NAMALWA (cell line): ENCODE measurements around the gene COL9A2.

ENCODE experiments used
- DNase-seq: peaks from one replicate; pipeline ENCODE4 v3.0.0-alpha.2; 2015; ENCODE audit warnings: low spot score

Gene COL9A2

GRCh38 chr1:40318476-40318875, 1.4 kb upstream of the COL9A2 start:
- no peak for DNase-seq

- no peak for DNase-seq
Observed at GRCh38 chr1:40317394-40318074, 448 bp upstream of the COL9A2 start.

- DNase-seq = peak; percentile 37
Observed at GRCh38 chr1:40315795-40316594, 1.1 kb downstream of the COL9A2 start.

- DNase-seq = peak; percentile 93
Observed at GRCh38 chr1:40315239-40315794, 1.8 kb downstream of the COL9A2 start.

- DNase-seq = no peak
Observed at GRCh38 chr1:40314721-40315238, 2.3 kb downstream of the COL9A2 start.

GRCh38 chr1:40313958-40314720, 2.9 kb downstream of the COL9A2 start:
- no peak for DNase-seq

- DNase-seq = peak; percentile 68
Observed at GRCh38 chr1:40313329-40313957, 3.6 kb downstream of the COL9A2 start.

- DNase-seq = no peak
Observed at GRCh38 chr1:40312238-40313205, 4.6 kb downstream of the COL9A2 start.

GRCh38 chr1:40311692-40312091, 5.4 kb downstream of the COL9A2 start:
- no peak for DNase-seq

- DNase-seq = no peak
Observed at GRCh38 chr1:40310983-40311642, 6.0 kb downstream of the COL9A2 start.

- DNase-seq = no peak
Observed at GRCh38 chr1:40310129-40310461, 7.0 kb downstream of the COL9A2 start.

- no peak for DNase-seq
Observed at GRCh38 chr1:40309374-40310128, 7.5 kb downstream of the COL9A2 start.

GRCh38 chr1:40308036-40308727, 8.9 kb downstream of the COL9A2 start:
- DNase-seq = no peak

GRCh38 chr1:40307186-40307585, 9.9 kb downstream of the COL9A2 start:
- DNase-seq = no peak

- DNase-seq = no peak
Observed at GRCh38 chr1:40306296-40306695, 10.8 kb downstream of the COL9A2 start.

GRCh38 chr1:40305871-40306270, 11.2 kb downstream of the COL9A2 start:
- DNase-seq = no peak

- DNase-seq = no peak
Observed at GRCh38 chr1:40305451-40305850, 11.6 kb downstream of the COL9A2 start.

GRCh38 chr1:40303790-40304189, 13.3 kb downstream of the COL9A2 start:
- DNase-seq = no peak
